HG02973 (cell line): ENCODE measurements around the gene NIN.
"Not testable (repeated sequence)": the region's sequence is repeated elsewhere in the genome, so short reads cannot be mapped to it uniquely, and the experiment has no call there.

Experiments
- ATAC-seq: cut with Tn5 transposase; IDR thresholded peaks from one replicate; pipeline ENCODE4 v1.9.1; 2021; ENCODE audit warnings: moderate library complexity; ENCODE audit not compliant: unreplicated experiment

NIN gene

DNA sequence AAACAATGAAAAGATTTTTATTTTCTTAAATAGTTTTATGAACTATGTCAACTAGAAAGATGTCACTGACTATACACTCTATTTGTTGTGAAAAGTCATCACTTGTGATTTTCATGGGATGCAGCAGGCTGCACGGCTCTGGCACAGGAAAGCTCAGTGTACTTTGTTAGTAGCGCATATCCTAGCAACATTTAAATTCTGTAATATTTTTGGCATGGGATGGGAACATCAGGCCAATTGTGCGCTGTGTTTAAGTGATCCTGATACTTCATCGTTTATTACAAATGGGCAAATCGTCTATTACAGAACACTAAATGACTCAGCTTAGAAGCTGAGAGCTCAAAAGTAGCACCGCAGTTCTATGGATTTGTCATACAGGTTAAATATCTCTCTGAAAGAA lies 102.1 kb downstream of the NIN start:
- ATAC-seq: no peak

DNA sequence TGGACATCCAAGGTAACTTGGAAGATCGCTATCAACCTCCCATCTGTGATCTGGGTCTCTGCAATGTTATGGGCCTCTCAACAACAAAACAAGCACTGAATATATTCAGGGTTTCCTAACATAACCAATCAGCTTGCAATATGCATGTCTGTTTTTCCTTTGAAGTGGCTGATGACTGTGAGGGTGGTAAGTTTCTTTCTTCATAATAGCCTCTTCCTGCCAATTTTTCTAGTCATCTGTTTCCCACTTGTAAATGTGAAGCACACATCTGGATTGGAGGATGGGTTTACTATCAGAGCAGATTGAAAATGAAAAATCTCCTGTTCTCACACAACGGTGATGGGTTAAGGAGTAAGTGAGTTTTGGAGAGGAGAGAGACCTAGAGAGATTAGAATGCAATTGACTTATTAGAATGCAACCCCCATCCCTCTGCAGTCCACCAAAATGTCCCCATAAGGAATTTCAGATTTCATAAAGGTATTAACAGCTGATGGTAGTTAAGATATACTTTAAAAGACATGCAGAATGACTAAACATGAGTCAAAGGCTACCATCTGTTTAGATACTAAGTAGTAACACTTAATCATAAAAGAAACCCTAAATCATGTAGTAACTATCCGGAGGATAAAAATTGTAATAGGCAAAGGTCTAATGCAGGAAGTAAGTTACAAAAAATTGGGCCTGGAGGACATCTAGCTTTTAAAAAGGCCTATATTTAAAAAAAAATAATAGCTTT lies 104.4 kb downstream of the NIN start:
- ATAC-seq: no peak

DNA sequence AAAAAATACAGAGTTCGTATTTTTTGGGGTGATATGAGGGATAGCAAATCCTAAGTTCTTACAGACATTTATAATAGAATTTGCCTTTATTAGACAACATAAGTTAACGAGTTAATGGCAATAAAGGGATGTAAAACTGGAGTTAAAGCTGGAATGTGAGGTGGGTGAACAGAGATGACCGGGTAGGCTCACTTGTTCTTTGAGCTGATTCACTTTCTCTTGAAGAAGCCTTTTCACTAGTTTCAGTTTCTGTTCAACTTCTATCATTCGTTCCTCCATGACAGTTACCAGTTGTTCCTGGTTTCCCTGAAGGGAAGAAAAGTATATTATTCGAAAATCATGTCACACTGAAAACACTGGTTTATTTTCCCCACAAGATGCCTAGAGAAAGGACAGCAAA lies 105.2 kb downstream of the NIN start:
- no peak for ATAC-seq

DNA sequence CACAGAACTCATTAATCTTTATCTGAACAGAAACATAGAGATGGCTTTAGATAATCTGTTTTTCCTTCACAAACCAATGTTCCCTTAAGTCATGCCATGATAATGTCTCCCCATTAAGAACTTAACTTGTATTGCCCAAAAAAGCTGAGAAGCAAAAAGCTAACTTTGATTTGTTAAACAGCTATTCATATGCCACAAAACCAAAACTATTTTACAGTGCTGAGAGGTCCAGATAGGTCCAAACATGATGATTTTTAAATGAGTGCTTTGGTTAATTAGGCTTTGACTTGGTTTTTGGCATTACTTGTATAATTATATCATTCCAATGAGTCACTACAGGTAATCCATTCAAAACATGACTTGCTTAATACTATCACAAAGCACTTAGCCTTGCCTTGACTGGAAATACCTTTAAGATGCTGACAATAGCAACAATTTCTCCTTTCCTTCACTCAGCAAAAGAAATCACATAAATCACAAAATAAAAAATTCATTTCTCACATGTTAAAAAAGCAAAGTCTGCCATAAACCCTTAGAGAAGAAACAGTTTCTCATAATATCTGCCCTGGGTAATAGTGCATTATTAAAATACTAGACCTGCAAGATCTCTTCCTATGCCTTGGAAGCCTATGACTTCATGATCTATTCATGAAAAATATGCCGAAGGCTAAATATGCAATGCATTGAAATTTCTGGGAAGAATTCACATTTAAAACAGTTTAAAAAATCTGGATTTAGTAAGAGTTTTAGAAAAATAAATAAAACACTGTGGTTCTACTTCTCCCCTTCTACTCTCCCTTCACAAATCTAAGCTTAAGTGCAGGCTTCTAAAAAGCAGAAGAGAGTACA lies 110.8 kb downstream of the NIN start:
- no peak for ATAC-seq

DNA sequence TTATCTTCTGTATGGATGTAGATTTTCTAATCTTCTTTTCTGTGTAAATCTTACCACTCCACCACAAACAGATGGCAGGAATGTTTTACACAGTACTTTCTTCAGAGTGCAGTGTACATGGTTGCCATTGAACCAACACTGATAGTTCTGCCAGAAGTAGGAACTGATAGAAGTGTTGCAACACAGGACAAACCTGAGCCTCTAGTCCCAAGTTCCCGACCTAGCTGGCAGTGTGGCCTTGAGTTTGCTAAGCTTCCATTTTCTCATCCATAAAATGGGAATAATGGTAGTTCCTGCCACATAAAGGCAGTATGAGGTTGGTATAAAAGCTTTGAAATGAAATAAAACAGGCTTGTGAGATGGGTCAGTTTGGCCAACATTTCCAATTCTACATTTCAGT lies 112.0 kb downstream of the NIN start:
- no peak for ATAC-seq

DNA sequence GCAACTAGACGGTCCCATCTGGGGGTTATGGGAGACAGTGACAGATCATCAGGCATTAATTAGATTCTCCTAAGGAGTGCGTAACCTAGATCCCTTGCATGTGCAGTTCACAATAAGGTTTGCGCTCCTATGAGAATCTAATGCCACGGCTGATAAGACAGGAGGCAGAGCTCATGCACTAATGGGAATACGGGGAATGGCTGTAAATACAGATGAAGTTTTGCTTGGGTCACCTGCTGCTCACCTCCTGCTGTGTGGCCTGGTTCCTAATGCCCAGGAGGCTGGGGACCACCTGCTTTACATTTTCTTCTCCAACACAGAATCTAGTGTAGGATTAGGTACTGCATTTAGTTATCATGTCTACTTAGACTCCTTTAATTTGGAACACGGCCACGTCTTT lies 113.2 kb downstream of the NIN start:
- ATAC-seq: no peak

DNA sequence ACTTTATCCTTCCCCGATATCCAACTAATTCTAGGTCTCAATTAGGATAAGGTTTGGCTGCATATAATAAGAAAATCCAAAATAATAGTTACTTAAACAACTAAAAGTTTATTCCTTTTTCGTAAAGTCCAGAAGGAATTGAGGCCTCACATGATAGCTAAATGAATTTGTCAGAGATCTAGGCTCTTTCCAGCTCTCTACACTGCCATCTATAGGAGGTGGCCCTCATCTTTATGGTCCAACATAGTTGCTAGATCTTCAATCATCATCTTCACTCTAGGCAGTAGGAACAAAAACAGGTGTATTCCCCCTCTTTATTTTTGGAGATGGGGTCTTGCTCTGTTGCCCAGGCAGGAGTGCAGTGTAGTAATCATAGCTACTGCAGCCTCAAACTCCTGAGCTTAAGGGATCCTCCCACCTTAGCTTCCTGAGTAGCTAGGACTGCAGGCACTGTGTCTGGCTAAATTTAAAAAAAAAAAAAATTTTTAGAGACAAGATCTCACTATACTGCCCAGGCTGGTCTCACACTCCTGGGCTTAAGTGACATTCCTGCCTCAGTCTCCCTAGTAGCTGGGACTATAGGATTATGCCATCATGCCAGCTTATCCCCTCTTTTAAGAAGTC lies 116.4 kb downstream of the NIN start:
- no peak for ATAC-seq

DNA sequence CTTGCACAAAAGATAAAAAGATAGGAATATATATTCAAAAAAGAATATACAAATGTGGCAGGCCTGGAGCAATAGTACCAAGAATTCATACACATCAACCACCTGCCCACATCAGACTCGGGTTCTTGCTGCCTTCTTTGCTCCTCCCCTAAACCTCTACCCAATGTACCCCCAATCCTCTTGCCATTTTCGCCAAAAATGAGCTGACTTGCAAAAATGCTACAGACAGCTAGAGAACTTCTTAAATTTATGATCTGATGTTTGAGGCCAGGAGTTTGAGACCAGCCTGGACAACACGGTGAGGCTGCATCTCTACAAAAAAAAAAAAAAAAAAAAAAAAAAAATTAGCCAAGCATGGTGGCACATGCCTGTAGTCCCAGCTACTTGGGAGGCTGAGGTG lies 119.9 kb downstream of the NIN start:
- no peak for ATAC-seq

DNA sequence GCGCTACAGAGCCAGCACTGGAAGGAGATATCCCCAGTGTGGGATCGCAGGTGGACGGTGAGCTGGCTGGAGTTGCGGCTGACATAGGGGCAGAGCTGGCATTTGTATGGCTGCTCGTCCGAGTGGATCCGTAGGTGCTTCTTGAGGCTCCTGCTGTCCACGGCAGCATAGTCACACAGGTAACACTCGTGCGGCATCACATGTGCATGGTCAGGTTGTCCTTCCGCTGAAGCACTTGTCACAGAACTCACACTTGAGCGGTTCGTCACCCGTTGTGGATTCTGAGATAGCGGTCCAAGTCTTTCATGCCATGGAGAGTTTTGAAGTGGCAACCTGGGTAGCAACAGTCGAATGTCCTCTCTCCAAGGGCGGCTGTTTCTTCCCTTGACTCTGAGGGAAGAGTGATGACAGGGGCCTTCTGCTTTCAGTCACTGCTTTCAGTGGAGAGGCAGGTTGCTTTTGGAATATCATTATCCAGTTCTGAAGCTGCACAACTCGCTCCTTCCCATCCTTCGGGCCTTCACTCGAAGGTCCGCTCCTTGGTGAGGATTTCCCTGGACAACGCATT lies 125.9 kb downstream of the NIN start:
- no peak for ATAC-seq

DNA sequence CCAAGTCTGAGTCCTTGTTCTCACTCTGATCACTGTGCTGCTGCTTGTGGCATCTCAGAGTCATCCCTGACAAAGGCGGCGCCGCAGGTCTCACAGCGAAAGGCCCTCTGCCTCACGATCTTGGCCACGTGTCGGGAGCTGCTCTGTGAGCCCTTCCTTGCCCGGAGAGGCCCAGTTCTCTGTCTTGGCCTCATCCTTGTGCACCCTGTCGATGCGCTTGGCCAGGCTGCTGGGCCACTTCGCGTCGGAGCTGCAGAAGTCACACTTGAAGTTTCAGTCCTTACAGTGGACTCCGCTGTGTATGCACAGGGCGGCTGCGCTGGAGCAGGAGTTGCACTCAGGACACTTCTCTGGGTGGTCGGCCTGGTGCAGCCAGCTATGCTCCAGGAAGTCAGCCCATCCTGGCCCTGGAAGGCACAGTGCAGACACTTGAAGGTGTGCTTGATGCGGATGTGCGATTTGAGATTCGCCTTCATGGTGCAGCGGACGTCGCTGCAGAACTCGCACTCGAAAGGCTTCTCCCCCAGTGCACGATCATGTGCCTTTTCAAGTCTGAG lies 126.4 kb downstream of the NIN start:
- ATAC-seq: no peak

DNA sequence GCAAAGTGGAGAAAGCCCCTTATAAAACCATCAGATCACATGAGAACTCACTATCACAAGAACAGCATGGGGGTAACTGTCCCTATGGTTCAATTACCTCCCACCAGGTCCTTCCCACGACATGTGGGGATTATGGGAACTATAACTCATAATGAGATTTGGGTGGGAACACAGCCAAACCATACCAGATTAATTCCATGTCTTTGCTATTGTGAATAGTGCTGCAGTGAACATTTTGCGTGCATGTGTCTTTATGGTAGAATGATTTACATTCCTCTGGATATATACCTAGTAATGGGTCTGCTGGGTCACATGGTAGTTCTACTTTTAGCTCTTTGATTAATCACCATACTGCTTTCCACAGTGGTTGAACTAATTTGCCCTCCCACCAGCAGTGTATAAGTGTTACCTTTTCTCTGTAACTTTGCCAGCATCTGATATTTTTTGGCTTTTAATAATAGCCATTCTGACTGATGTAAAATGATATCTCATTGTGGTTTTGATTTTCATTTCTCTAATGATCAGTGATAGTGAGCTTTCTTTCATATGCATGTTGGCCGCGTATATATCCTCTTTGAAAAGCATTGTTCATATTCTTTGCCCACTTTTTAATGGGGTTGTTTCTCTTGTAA lies 133.2 kb downstream of the NIN start:
- ATAC-seq: no peak

DNA sequence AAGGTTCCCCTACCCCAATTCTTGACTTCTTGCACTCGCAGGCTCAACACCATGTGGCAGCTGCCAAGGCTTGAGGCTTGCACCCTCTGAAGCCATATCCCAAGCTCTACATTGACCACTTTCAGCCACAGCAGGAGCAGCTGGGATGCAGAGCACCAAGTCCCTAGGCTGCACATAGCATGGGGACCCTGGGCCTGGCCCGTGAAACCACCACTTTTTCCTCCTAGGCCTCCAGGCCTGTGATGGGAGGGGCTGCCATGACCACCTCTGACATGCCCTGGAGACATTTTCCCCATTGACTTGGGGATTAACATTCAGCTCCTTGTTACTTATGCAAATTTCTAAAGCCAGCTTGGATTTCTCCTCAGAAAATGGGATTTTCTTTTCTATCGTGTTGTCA lies 136.7 kb downstream of the NIN start:
- ATAC-seq: not testable (repeated sequence)

DNA sequence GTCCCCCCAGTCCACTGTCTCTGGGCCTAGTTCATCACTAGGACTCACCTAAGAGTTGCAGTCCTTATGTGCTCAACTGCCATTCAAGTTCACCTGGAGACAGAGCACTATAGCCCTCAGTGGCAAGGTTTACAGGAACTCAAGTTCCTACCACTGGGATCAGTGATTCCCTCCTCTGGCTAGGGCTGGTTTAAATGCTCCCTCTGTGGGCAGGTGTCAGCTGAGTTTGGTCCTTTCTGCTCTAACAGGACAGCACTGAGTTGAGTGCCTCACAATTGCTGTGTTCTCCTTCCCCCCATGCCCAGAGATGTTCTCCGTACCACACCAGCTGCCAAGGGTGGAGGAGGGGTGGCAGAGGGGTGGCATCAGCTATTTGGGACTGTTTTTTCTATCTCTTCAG lies 142.1 kb downstream of the NIN start:
- no peak for ATAC-seq

DNA sequence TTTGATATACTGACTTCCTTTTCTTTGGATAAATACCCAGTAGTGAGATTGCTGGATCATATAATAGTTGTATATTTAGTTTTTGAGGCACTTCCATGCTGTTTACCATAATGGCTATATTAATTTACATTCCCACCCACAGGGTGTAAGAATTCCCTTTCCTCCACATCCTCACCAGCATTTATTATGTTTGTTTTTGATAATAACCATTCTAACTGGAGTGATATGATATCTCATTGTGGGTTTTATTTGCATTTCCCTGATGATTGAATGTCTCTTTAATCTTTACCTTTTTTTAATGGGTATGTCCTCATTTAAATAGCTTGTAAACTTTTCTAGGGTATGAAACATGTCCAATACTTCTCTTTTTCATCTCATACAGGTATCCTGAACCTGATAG lies 151.3 kb downstream of the NIN start:
- ATAC-seq: no peak

DNA sequence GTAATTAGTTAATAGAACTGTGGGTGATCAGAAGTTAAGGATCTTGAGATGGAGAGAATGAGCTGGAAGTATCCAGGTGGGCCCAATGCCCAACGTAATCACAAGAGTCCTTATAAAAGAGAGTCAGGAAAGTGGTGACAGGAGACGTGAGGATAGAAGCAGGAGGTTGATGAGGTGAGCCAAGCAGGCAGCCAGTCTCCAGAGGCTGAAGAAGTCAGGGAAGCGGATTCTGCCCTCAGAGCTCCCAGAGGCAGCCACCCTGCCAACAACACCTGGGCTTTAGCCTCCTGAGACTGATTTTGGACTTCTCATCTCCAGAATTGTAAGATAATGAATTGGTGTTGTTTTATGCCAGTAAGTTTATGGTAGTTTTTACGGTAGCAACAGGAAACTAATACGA lies 152.8 kb downstream of the NIN start:
- ATAC-seq: no peak

DNA sequence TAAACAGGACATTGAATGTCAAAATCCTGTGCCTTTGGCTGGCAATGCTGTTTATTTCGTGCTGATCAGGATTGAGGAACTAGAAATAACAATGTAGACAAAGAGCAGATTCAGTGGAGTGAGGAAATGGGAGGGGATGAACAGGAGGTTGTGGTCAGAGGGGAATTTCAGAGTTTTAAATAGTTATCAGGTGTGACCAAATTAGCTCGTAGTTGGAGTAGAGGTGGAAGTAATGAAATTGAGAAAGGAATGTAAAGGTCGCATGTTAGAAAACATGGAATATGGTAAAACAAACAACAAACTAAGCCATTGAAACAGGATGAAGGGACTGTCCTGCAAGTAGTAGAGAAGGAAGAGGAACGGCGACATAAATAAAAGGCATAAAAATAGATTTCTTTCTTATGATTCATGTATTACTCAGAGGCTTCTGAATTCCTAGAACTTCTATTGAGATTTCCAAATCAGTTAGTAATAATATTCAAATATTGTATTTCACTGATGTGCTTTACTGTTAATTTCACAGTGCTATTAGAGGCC lies 153.4 kb downstream of the NIN start:
- no peak for ATAC-seq

DNA sequence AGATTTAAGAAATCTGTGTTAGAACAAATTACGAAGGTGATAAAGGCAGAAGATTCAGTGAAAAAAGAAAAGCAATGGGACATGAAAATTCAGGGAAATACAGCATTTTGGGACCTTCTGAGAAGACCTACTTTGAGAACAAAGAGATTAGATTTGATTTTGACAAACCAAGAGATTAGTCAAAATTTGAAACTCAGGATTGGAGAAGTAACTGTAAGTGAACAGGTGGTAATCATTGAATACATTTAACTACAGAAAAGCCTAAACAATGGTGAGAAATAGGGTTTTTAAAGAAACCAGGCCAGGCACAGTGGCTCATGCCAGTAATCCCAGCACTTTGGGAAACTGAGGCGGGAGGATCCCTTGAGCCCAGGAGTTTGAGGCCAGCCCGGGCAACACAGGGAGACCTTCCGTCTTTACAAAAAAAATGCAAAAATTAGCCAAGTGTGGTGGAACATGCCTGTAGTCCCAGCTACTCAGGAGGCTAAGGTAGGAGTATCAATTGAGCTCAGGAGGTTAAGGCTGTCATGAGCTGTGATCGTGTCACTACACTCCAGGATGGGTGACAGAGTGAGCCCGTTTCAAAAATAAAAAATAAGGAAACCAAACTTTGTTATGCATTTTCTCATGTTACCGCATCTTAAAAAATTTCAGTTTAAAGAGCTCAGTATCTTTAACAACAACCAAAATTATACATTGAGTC lies 154.0 kb downstream of the NIN start:
- ATAC-seq: no peak

DNA sequence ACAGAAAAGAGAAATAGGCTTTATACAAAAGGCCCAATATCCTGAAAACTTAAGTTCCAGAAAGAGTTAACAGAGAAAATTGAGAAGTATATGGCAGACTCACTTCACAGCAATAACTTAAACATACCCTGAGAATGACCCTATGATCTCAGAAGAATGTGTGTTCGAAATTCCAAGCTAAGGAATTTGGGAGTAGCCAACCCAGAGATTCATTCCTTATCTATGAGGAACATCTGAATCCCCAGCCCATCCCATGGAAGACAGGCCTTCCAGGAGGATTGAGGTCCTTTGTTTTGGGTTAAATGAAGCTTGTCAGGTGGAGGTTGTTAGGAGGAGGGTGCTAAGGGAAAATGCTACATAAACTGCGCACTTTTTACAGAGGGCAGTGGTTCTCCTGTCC lies 155.4 kb downstream of the NIN start:
- no peak for ATAC-seq

DNA sequence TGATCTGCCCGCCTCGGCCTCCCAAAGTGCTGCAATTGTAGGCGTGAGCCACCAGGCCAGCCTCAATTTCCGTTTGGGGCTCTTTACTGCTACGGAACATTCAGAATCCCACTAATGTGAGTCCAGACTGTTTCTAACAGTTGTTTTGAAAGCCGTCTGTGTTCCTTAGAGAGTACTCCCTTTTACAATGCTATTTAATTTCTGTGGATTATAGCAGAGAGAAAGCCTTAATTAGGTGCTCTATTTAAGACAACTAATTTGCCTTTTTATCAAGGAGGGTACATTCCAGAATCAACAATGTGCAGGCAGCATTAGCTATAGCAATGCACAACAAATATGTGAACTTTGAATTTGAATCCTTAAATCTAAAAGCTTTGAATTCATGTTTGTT lies 160.1 kb downstream of the NIN start:
- ATAC-seq: no peak
